Keratinocyte (primary cell): ENCODE results near the gene FXN. TPM values are rescaled to one million over a fixed set of nuclear protein-coding genes. Genes with fewer than 3 reads are reported as not detected.
"Not testable (repeated sequence)": the region's sequence is repeated elsewhere in the genome, so short reads cannot be mapped to it uniquely, and the experiment has no call there.

ENCODE experiments used
- DNase-seq: peaks from one replicate; pipeline ENCODE4 v3.0.0-alpha.2; 2011; ENCODE audit warnings: low read depth, missing footprints, low spot score
- FAIRE-seq: peaks from 2 replicates; lab custom pipeline; 2011; peaks lifted over from hg19 to GRCh38; lab: Jason Lieb, UNC
- H2AFZ ChIP-seq: 2 replicates; pipeline ENCODE4 v1.6.0; 2012; ENCODE audit warnings: low read length, control low read depth, inconsistent platforms; ENCODE audit not compliant: control insufficient read depth
- H3K27ac ChIP-seq: 2 replicates; pipeline ENCODE4 v1.5.1; 2011; ENCODE audit warnings: low read length; ENCODE audit not compliant: control insufficient read depth, insufficient read depth
- H3K27me3 ChIP-seq: 3 replicates; pipeline ENCODE4 v1.6.0; 2011; ENCODE audit warnings: low read length; ENCODE audit not compliant: control insufficient read depth, insufficient read depth; ENCODE audit errors: extremely low read depth
- H3K36me3 ChIP-seq, 2 experiments: 2 replicates in 1 of 2; 3 replicates in 1 of 2; pipeline ENCODE4 v1.5.1; 2011; ENCODE audit warnings: low read length in 2 of 2, mild to moderate bottlenecking in 1 of 2; ENCODE audit not compliant: control insufficient read depth in 2 of 2, insufficient read depth in 2 of 2; ENCODE audit errors: extremely low read depth in 1 of 2
- H3K4me1 ChIP-seq: 3 replicates; pipeline ENCODE4 v1.5.1; 2011; ENCODE audit warnings: low read length; ENCODE audit not compliant: control insufficient read depth, insufficient read depth; ENCODE audit errors: extremely low read depth
- H3K4me2 ChIP-seq: 3 replicates; pipeline ENCODE4 v1.6.0; 2011; ENCODE audit warnings: low read depth, low read length; ENCODE audit not compliant: control insufficient read depth, insufficient read depth; ENCODE audit errors: extremely low read depth
- H3K4me3 ChIP-seq, 3 experiments: fragments of 200-600 bp in 1 of 3; sonication (generic) in 1 of 3; 2 replicates in 2 of 3; 3 replicates in 1 of 3; pipeline ENCODE4 v1.5.1; 2011 to 2016; ENCODE audit warnings: low read length in 3 of 3, mild to moderate bottlenecking in 3 of 3, control low read depth in 2 of 3, inconsistent platforms in 1 of 3, low read depth in 1 of 3, mixed read lengths in 1 of 3, mixed run types in 1 of 3, moderate library complexity in 1 of 3; ENCODE audit not compliant: control insufficient read depth in 2 of 3, insufficient read depth in 2 of 3; ENCODE audit errors: extremely low read depth in 1 of 3
- H3K79me2 ChIP-seq: 2 replicates; pipeline ENCODE4 v1.6.0; 2012; ENCODE audit warnings: low read length; ENCODE audit not compliant: control insufficient read depth, insufficient read depth
- H3K9ac ChIP-seq: 3 replicates; pipeline ENCODE4 v1.6.0; 2011; ENCODE audit warnings: low read length; ENCODE audit not compliant: control insufficient read depth, insufficient read depth; ENCODE audit errors: extremely low read depth
- H3K9me1 ChIP-seq: 3 replicates; pipeline ENCODE4 v1.6.0; 2011; ENCODE audit warnings: low read length; ENCODE audit not compliant: control insufficient read depth, insufficient read depth; ENCODE audit errors: extremely low read depth
- H3K9me3 ChIP-seq: 2 replicates; pipeline ENCODE4 v1.5.1; 2012; ENCODE audit warnings: low read depth, low read length; ENCODE audit not compliant: control insufficient read depth
- H4K20me1 ChIP-seq: 3 replicates; pipeline ENCODE4 v1.6.0; 2011; ENCODE audit warnings: low read length; ENCODE audit not compliant: control insufficient read depth, insufficient read depth; ENCODE audit errors: extremely low read depth
- EZH2 ChIP-seq: IDR thresholded peaks from one replicate; pipeline ENCODE4 v1.6.1; 2012; ENCODE audit warnings: inconsistent platforms, mild to moderate bottlenecking, low read length, moderate library complexity
- dilution Hi-C: fragments of 300-500 bp; cut with MboI; formaldehyde crosslinking; loops from one replicate; pipeline ENCODE4 v1.7.0; 2020; ENCODE audit warnings: low sequenced_read_pairs; ENCODE audit not compliant: extremely low pct_ligation_motif_present
- polyA plus RNA-seq, 5 experiments: library from polyadenylated mRNA; depleted of rRNA in 3 of 5; stranded (reverse) in 3 of 5; stranded (forward) in 1 of 5; unstranded in 1 of 5; fragments of >200 nt; gene quantifications; 1 replicate in 1 of 5; 2 replicates in 3 of 5; 3 replicates in 1 of 5; pipeline versions ENCODE4 v1.2.1 to v1.2.3, GENCODE V29; 2011 to 2012; ENCODE audit warnings: missing spikeins in 2 of 5, low read depth in 1 of 5, low replicate concordance in 1 of 5
- TF ChIP-seq, protein P1 (sequence below), 3 experiments: IDR thresholded peaks in 1 of 3; conservative IDR thresholded peaks in 1 of 3; optimal IDR thresholded peaks in 1 of 3; 2 replicates in 2 of 3; 3 replicates in 1 of 3; pipeline versions ENCODE3 to v1.5.1; 2011; ENCODE audit warnings: low read length in 3 of 3, mild to moderate bottlenecking in 3 of 3, moderate library complexity in 2 of 3, control low read depth in 1 of 3, inconsistent platforms in 1 of 3; ENCODE audit not compliant: insufficient read depth in 2 of 3; ENCODE audit errors: extremely low read depth in 1 of 3

FXN gene
- polyA plus RNA-seq, 1 donor (not counting 4 experiments of a cell fraction or from before 2014, with no cell fraction given), result 24.3 TPM

DNA sequence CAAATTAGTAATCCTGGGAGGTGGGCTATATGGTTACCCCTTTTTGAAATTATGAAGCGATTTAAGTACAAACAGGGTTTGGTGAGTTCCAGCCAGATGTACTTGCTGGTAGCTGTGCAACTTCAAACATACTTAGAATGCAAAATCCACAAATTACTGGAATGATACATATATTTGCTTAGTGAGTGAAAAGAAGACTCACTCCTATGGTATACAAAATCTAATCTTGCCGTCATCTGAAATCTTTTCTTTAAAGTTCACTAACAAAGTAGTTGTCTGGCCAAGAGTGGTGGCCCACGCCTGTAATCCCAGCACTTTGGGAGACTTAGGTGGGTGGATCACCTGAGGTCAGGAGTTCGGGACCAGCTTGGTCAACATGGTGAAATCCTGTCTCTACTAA lies 73.6 kb downstream of the FXN start:
- FAIRE-seq (no peak), DNase-seq (no peak)
- no peak overlapping the region for H3K4me3 ChIP-seq
- no peaks in the 10 kb centered on the region for H3K79me2 ChIP-seq
- no peak overlapping the region for H2AFZ ChIP-seq
- H3K27me3 ChIP-seq, result no peaks in the 10 kb centered on the region
- dilution Hi-C loops, result no loop called here
- H3K9me3 ChIP-seq, result no peaks in the 10 kb centered on the region
- peaks cover 14% of the 10 kb centered on the region for H3K4me1 ChIP-seq
- no peak overlapping the region for H3K9ac ChIP-seq
- TF ChIP-seq, protein P1, sequence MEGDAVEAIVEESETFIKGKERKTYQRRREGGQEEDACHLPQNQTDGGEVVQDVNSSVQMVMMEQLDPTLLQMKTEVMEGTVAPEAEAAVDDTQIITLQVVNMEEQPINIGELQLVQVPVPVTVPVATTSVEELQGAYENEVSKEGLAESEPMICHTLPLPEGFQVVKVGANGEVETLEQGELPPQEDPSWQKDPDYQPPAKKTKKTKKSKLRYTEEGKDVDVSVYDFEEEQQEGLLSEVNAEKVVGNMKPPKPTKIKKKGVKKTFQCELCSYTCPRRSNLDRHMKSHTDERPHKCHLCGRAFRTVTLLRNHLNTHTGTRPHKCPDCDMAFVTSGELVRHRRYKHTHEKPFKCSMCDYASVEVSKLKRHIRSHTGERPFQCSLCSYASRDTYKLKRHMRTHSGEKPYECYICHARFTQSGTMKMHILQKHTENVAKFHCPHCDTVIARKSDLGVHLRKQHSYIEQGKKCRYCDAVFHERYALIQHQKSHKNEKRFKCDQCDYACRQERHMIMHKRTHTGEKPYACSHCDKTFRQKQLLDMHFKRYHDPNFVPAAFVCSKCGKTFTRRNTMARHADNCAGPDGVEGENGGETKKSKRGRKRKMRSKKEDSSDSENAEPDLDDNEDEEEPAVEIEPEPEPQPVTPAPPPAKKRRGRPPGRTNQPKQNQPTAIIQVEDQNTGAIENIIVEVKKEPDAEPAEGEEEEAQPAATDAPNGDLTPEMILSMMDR (optimal IDR thresholded peaks at IDR 0.05 in 1 of 3, IDR thresholded peaks at IDR 0.05 in 1 of 3, conservative IDR thresholded peaks at IDR 0.05 in 1 of 3; ENCODE audit: extremely low read depth in 1 of 3, insufficient read depth in 2 of 3, low read length in 3 of 3), result no peak
- TF ChIP-seq EZH2, result no peak
- H3K36me3 ChIP-seq, result no peaks in the 10 kb centered on the region
- no peaks in the 10 kb centered on the region for H4K20me1 ChIP-seq
- no peak overlapping the region for H3K27ac ChIP-seq
- H3K9me1 ChIP-seq, result no peaks in the 10 kb centered on the region
- H3K4me2 ChIP-seq, result no peak overlapping the region

DNA sequence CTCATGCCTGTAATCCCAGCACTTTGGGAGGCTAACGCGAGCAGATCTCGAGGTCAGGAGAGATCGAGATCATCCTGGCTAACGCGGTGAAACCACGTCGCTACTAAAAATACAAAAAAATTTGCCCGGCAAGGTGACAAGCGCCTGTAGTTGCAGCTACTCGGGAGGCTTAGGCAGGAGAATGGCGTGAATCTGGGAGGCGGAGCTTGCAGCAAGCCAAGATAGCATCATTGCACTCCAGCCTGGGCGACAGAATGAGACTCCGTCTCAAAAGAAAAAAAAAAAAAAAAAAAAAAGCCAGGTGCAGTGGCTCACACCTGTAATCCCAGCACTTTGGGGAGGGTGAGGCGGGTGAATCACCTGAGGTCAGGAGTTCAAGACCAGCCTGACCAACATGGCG lies 77.1 kb downstream of the FXN start:
- DNase-seq, H3K36me3 ChIP-seq, H3K27ac ChIP-seq, H3K4me3 ChIP-seq, H3K9me3 ChIP-seq, FAIRE-seq, H3K4me2 ChIP-seq, H3K4me1 ChIP-seq, H2AFZ ChIP-seq, H3K9ac ChIP-seq, H3K27me3 ChIP-seq, H3K79me2 ChIP-seq, dilution Hi-C loops, H4K20me1 ChIP-seq, H3K9me1 ChIP-seq: not testable (repeated sequence)

DNA sequence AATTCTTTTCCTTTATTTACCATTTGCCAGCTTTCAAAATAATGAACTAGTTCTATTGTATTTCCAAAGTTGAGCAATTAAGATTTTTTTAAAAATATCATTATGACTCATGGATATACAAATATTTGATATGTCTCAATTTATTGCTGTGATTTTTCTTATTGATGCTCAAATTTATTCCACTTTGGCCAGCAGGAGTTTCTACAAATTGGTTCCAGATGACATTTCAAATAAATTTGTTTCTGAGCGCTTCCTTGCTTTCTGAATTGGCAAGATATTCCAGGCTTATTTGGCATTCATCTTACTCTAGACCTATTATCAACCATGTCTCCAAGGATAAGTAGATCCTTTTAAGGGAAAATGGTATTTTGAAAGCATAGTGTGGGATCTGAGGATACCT lies 80.1 kb downstream of the FXN start:
- Histone ChIP-seq H3K4me3 (no peak overlapping the region), H3K9me1 (no peaks in the 10 kb centered on the region), H2AFZ (no peak overlapping the region), H4K20me1 (no peaks in the 10 kb centered on the region), H3K79me2 (no peaks in the 10 kb centered on the region), H3K27ac (no peak overlapping the region), H3K4me1 (peaks cover 5% of the 10 kb centered on the region), H3K9ac (no peak overlapping the region), H3K4me2 (no peak overlapping the region), H3K27me3 (no peaks in the 10 kb centered on the region), H3K36me3 (no peaks in the 10 kb centered on the region), H3K9me3 (no peaks in the 10 kb centered on the region)
- FAIRE-seq, result no peak
- dilution Hi-C loops, result no loop called here
- no peak for DNase-seq
- TF ChIP-seq, protein P1 (optimal IDR thresholded peaks at IDR 0.05 in 1 of 3, IDR thresholded peaks at IDR 0.05 in 1 of 3, conservative IDR thresholded peaks at IDR 0.05 in 1 of 3; ENCODE audit: extremely low read depth in 1 of 3, insufficient read depth in 2 of 3, low read length in 3 of 3), result no peak
- TF ChIP-seq EZH2, result no peak
